ENCODE measurements around the gene RNF157.
"Not testable (repeated sequence)": the region's sequence is repeated elsewhere in the genome, so short reads cannot be mapped to it uniquely, and the experiment has no call there.

RNF157 gene

DNA sequence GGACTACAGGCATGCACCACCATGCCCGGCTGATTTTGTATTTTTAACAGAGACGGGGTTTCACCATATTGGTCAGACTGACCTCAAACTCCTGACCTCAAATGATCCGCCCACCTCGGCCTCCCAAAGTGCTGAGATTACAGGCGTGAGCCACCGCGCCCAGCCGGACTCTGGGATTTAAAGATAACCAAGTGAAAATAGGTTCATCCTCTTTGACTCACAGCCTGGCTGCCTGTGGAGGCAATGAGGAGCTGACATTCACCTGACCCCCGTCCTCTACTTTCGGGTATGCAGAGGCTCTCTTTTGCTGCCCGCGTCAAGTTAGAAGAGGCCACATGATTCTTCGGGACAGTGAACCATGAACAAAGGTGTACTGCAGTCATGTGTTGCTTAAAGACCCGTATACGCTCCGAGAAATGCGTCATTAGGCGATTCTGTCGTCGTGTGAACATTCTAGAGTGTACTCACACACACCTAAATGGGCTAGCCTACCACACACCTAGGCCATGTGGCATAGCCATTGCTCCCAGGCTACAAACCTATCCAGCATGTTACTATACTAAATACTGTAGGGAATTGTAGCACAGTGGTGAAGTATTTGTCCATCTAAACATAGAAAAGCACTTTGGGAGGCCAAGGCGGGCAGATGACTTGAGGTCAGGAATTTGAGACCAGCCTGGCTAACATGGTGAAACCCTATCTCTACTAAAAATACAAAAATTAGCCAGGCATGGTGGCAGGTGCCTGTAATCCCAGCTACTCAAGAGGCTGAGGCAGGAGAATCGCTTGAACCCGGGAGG lies 12.9 kb upstream of the RNF157 start:
- DNase-seq = not testable (repeated sequence)

DNA sequence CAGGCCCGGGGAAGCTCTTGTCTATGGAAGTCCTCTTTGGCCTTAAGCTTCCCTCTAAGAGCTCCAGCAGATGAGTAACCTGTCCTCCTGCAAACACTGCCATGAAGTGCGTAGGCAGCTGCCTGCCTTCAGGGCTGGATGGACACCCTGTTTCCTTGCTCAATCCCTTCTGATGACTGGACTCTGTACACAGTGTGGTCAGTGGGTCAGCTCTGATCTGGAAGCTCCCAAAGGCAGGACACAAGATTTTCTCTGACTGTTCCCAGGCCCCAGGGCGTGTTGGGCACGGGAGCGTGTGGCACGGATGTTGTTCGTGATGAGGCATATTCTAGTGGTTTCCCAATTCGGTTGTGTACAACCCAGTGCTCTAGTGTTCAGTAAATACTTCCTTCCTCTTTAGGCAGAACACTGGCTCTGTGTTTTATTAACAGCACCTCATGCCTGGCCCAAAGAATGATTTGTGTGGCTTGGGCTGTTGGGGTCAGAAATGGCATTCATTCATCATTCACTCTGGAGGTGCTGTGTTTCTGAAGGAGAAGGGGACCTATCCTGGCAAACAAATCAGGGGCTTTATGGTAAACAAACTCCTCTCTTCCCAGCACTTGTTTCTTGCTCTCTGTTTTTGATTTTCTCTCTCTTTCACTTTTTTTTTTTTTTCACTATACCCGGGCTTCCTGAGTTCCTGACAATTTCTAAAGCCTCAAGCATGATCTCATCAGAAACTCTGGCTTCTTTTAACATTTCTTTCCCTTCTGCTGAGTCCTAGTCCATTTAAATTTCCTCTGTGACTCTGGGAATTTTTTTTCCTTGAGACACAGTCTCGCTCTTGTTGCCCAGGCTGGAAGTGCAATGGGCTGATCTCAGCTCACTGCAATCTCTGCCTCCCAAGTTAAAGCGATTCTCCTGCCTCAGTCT lies 12.0 kb upstream of the RNF157 start:
- no peak for DNase-seq

DNA sequence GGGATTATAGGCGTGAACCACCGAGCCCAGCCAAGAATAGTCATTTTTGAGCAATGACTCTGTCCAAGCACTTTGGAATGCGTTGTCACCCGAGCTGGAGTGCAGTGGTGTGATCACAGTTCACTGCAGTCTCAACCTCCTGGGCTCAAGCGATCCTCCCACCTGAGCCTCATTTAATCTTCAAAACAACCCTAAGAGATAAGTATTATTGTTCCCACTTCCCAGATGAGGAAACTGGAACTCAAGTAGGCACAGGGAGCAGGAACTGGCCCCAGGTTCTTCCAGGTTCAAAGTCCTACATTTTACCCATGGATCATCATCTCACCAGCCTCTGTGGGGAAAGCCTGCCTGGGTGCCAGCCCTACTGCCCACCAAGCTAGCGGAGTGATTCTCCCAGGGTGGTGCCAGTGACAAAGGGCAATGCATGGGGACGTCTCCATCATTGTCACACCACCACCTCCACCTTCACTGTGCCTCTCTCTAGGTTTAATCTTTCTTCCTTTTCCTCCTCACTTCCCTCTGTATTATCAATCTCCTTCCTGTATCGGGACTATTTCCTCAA lies 11.3 kb upstream of the RNF157 start:
- DNase-seq = no peak

DNA sequence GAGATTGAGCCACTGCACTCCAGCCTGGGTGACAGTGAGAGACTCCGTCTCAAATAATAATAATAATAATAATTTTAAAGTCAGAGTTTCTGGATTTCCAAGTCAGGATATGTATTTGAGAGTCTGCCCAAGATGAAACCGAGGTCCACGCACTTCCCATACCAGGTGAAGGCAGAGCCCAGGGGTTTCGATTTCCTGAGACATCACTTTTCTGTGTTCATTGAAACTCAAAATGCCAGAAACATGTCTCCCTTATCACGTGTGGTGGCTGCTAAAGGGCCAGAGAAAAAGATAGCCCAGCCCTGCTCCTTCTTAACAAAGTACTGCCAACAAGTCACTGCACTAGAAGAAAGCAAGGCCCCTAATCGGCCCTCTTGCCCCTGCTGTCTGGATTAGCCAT lies 9.8 kb upstream of the RNF157 start:
- DNase-seq = no peak

DNA sequence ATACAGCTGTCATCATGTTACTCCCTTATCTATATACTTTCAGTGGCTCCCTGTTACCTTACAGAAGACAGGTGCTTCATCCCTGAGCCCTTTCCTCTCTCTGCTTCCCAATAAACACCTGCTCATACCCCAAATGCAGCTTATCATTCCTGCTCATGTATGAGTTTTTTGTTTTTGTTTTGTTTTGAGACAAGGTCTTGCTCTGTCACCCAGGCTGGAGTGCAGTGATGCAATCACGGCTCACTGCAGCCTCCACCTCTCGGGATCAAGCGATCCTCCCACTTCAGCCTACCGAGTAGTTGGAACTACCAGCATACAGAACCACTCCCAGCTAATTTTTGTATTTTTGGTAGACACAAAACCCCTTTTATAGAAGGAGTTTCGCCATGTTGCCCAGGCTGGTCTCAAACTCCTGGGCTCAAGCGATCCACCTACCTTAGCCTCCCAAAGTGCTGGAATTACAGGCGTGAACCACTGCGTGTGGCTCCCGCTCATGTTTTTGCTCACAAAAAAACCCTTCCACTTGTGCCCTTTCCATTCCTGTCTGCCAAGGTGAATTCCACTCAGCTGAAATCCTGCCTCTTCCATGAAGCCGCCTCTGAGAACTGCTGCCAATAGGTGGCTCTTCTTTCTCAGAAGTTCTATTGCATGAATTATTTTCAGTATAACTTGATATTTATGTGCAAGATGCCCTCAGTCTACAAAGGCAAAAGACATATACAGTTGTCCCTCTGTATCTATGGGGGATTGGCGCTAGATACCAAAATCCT lies 7.9 kb upstream of the RNF157 start:
- DNase-seq = no peak

DNA sequence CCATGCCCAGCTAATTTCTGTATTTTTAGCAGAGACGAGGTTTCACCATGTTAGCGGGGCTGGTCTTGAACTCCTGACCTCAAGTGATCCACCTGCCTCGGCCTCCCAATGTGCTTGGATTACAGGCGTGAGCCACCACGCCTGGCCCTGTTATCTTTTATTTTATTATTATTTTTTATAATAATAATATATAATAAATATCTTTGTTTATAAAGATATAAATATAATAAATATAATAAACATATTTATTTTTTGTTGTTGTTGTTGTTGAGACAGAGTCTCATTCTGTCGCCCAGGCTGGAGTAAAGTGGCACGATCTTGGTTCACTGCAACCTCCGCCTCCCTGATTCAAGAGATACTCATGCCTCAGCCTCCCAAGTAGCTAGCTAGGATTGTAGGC lies 7.0 kb upstream of the RNF157 start:
- DNase-seq = no peak

DNA sequence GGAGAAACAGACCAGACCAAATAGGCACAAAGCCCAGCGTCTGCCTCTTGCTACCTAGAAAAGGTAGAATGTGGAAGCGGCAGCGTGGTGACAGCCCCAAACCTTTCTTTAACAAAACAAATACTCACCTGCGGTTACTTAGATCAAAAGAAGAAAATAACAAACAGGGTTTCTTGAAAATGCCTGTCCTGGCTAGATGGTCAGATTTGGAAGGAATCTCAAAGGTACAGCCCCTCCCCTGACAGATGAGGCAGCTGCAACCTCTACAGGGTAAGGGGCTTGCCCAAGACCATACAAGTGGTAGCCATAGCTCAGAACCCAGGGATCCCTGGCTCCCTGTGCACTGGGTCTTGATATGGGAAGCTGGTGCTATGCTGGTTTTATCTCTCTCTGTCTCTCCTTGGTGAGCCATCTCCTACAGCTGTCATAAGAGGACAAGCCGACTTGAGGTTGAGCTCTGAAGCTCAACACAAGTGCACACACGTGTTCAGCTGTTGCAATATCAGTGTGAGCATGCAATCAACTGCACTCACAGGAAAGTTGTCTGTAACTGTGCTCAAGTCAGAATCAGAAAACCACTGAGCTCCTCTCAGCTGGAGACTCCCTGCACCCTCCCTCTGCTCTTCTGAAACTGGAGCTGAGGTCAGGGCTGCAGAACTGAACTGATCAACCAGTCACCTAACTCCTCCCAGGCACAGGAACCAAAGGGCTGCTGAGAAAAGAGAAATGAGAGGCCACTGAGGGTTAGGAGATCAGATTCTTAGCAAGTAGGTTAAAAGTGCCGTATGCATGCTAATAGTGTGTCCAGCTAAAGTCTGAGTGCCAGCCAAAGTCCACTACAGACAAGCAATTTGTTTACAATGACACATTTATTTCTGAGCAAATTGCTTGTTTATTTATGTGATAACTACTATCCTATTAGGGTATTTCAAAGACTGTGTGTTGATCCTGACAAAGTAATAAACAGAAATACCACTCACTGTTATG lies 6.1 kb upstream of the RNF157 start:
- no peak for DNase-seq

DNA sequence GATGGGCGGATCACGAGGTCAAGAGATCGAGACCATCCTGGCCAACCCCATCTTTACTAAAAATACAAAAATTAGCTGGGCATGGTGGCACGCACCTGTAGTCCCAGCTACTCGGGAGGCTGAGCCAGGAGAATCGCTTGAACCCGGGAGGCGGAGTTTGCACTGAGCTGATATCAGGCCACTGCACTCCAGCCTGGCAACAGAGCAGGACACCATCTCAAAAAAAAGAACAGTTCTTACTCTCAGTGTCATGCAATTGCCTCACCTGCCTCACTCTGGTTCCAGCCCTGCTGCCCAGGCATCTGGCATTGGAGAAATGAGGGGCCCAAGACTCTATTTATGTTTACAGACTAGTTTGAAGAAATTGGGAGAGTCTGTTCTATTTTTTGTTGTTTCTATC lies 4.4 kb upstream of the RNF157 start:
- DNase-seq = not testable (repeated sequence)

DNA sequence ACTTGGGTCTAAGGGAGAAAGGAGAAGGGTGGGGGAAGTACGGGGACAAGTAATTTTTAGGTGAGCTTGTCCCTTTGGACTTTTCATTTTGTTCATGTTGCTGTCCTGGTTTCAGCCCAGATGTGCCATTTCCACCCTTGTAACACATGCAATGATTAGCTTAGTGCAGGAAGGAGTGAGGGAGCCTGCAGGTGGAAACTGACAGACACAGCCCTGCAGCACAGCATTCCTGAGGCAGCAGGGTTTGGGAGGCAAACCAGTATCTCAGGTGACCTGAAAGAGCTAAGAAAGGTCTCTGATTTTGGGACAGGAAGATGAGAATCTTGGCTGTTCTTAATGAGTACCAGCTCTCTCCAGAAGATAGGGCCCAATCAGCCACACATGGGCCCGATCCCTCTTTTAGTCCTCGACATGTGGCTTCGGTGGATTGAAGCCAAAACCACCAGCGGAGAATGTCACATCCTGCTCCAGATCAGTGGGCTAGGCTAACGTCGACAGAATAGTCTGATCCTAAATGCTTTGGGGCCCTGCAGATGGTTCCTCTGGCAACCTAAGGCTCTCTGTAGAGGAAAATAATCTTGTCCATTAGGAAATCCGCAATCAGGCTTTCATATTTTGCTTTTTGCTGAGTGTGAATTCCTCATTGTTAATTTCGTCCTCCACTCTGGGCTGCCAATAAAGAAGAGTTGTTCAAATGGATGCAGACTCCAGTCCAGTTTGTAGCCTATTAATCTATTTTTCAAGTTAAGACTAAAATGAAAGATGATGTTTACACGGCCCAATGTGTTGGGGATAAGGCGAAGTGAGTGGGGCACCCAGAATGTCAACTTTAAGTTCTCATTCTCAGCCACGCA lies 3.8 kb upstream of the RNF157 start:
- no peak for DNase-seq

DNA sequence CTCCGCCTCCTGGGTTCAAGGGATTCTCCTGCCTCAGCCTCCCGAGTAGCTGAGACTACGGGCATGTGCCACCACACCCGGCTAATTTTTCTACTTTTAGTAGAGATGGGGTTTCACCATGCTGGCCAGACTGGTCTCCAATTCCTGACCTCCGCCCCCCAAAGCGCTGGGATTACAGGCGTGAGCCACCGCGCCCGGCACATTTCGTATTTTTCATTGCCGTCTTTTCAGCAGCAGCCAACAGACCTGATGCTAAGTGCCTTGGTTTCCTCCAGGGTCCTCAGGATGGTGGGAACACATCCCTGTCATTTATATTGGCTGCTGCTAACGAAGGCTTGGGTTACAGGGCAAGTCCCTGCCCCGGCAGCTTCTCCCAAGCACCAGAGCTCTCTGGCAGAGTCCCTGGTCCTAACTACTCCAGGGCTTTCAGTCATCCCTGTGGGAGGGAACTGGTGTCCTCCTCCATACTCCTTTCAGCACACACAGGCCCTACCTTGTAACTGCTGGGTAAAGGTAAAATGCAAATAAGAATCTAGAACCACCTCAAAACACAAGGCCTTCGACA lies 1.5 kb upstream of the RNF157 start:
- DNase-seq = no peak

DNA sequence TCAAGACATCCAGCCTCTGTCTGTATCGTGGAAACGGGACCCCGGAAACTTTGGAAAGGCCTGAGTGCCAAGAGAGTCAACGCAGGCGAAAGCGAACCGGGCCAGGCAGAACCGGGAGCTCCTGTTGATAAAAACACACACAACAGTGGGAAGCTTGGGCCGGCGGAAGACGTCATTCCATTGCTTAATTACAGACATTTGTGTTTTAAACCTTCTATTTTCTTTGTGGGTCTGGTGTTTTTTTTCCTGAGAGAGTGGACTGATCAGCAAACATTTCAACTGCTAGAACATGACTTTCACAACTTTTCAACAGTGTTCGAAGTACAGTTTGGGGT lies 878 bp upstream of the RNF157 start:
- peak; percentile 28 for DNase-seq

DNA sequence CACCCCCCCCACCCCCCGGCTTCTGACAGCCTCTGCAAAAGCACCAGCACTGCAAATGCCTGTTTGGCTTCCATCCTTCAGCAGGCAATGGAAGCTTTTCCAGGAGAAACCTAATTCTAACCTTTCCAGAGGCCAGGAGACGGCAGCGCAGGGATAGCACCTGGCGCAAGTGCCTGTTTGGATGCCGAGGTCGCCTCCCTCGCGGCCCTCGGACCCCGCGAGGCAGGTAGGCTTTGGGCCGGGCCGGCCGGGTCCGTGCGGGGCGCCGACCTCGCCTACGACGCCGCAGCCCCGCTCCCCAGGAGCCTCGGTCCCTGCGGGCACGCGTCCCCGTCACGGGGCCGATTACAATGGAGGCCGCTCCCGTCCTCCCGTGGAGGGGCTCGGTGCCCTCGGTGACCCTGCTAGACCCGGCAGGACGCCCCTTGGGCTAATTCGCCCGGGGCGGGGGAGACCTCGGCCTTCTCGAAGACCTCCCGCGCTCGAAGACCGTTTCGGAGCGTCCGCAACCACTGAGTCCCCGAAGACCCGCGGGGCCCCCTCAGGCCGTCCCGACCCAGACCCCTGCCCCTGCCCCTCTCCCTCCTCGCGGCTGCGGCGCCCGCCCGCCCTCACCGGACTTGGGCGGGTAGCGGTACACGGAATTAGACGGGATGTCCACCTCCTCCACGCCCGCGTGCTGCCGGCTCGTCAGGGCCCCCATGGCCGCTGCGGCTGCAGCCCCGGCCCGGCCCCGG lies 587 bp downstream of the RNF157 start:
- no peak for DNase-seq

DNA sequence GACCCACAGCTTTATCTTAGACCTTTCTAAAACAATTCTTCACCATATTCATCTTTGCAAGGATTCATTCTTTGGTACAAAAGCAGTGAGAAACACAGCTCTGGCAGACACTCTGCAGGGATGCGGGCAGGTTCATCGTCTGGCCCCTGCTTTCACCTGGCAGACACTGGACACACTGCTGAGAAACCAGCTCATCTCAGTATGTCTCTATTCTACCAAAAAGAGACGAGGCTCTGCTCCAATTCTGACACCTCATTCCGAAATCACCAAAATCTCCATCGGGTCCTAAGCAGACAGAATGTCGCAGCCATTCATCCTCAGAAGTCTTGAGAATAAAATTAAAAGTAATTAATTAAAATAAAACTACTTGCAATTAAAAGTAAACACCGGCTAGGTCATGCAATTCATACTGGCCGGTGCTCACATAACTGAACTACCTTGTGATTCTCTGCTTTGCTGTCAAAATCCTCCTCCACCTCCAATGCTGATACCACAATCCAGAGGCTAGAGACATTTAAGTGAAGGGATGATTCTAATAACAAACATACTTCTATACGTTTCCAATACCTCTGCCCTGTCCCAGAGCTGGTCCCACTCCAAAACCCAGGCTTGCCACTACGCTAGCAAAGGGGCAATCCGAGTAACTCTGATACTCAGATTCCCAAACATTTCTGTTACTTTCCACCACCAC lies 1.3 kb downstream of the RNF157 start:
- no peak for DNase-seq

DNA sequence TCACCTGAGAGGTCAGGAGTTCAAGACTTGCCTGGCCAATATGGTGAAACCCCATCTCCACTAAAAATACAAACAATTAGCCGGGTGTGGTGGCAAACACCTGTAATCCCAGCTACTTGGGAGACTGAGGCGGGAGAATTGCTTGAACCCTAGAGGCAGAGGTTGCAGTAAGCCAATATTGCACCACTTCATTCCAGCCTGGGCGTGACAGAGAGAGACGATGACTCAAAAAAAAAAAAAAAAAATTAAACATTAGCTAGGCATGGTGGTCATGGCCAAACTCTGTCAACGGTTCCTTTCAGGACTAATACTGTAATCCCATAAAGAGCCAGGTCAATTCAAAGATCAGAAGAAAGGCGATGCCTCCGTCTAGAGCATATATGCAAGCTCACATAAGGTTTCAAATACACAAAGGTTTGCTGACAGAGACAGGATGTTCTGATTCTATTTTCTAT lies 2.4 kb downstream of the RNF157 start:
- DNase-seq = no peak

DNA sequence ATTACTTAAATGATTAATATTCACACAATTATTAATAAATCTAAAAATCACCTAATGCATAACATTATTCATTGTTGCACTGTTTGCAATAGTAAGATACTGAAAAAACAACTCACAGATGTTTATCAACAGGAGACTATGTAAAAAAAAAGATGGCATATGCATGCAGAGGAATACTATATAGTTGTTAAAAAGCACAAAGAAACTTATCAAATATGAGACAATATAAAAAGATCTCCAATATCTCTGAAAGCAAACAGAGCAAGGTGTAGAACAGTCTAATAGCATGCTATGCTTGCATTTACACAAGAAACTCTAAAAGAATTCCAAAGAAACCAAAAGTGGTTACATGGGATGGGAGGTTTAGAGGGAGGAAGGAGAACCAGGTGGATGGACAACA lies 3.7 kb downstream of the RNF157 start:
- no peak for DNase-seq

DNA sequence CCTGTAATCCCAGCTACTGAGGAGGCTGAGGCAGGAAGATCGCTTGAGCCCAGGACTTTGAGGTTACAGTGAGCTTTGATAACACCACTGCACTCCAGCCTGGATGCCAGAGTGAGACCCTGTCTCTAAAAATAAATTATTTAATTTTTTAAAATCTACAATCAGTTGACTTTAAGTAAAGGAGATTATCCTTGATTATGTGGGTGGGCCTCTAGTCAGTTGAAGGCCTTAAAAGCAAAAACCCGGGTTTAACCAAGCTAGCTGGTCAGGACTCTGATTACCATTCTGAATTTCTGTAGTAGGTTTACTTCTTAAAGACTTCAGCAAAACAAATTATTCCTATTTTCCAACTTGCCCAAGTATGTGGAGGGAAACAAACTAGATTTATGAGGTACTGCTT lies 4.4 kb downstream of the RNF157 start:
- no peak for DNase-seq

DNA sequence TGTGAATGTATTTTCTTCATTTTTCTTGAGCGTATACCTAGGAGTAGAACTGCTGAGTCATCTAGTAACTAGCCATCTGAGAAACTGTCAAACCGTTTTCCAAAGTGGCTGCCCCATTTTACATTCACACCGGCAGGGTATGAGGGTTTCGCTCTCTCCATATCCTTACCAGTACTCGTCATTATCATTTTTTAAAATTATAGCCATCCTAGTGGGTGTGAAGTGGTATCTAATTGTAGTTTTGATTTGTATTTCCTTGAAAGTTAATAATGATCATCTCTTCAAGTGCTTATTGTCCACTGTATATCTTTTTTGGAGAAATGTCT lies 6.0 kb downstream of the RNF157 start:
- DNase-seq = no peak

DNA sequence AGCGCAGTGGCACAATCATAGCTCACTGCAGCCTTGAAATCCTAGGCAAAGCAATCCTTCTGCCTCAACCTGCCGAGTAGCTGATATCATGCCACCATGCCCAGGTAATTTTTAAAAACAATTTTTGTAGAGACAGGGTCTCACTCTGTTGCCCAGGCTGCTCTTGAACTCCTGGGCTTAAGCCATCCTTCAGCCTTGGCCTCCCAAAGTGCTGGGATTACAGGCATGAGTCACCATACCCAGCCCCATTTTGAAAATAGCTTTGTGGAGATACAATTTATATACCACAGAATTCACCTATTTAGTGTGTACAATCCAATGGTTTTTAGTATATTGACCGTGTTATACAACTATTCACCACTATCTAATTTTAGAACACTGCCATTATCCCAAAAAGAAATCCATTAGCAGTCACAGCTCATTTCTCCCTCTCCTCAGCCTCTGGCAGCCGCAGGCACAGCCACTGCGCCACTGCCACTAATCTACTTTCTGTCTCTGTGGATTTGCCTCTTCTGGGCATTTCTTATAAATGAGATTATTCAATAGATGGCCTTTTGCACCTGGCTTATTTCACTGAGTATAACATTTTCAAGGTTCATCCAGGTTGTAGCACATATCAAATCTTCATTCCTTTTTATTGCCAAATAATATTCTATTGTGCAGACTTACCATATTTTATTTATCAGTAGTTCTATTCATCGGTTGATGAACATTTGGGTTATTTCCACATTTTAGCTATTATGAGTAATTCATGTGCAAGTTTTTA lies 6.5 kb downstream of the RNF157 start:
- DNase-seq = no peak

All from midbrain (tissue), 1 donor.